ENCODE data around the gene AGTRAP. TPM values are rescaled to one million over a fixed set of nuclear protein-coding genes. Genes with fewer than 3 reads are reported as not detected.

Gene AGTRAP
- total and polyA plus RNA-seq, 2 donors (not counting 3 experiments of a cell fraction or from before 2014, with no cell fraction given) = 41.6 to 101 TPM

- TF ChIP-seq FOS (IDR thresholded peaks at IDR 0.05; ENCODE audit: borderline replicate concordance, insufficient read depth, low read length) = no peak
- no peak for TF ChIP-seq GATA2 (IDR thresholded peaks at IDR 0.05; ENCODE audit: insufficient read depth, insufficient read length, low read depth, low read length)
- no peak for TF ChIP-seq MAX (IDR thresholded peaks at IDR 0.05; ENCODE audit: insufficient read depth, insufficient read length)
- TF ChIP-seq POLR2A (IDR thresholded peaks at IDR 0.05; ENCODE audit: low read depth, low read length) = no peak
- TF ChIP-seq CTCF (IDR thresholded peaks at IDR 0.05; ENCODE audit: extremely low read depth in 1 of 2, insufficient read depth in 1 of 2, low read depth in 1 of 2, low read length in 2 of 2) = no peak
- TF ChIP-seq POLR2AphosphoS5 (IDR thresholded peaks at IDR 0.05; ENCODE audit: insufficient read depth, low read depth, low read length) = no peak
- no peak for TF ChIP-seq MYC (IDR thresholded peaks at IDR 0.05; ENCODE audit: low read depth, low read length)
- no peak for TF ChIP-seq EZH2 (IDR thresholded peaks at IDR 0.05; ENCODE audit: borderline replicate concordance, low read depth, low read length, severe bottlenecking)
- TF ChIP-seq JUN (IDR thresholded peaks at IDR 0.05; ENCODE audit: borderline replicate concordance, insufficient read depth, insufficient read length, low read depth) = no peak
- CTCF ChIA-PET = interaction anchor here (1.7 kb wide), 1 partner anchor 10 kb away, joined by 5 read pairs; no protein-coding TSS in a partner anchor
- Histone ChIP-seq H3K4me1 (ENCODE audit: control insufficient read depth, extremely low read depth, insufficient read depth, low read length) (peaks cover 35% of the 10 kb centered on the region), H3K9ac (replicated peaks; ENCODE audit: extremely low read depth, insufficient read depth, low read length) (no peak overlapping the region), H2AFZ (ENCODE audit: low read depth, low read length) (no peak overlapping the region), H3K9me1 (replicated peaks; ENCODE audit: control insufficient read depth, extremely low read depth, insufficient read depth, low read length) (no peaks in the 10 kb centered on the region), H4K20me1 (replicated peaks; ENCODE audit: control insufficient read depth, extremely low read depth, insufficient read depth, low read length) (no peaks in the 10 kb centered on the region), H3K4me2 (ENCODE audit: insufficient read depth, low read length) (no peak overlapping the region), H3K4me3 (replicated peaks in 1 of 3; ENCODE audit: insufficient read depth in 1 of 3, low read depth in 1 of 3, low read length in 3 of 3) (no peak overlapping the region), H3K9me3 (replicated peaks; ENCODE audit: control insufficient read depth, insufficient read depth, low read length) (no peaks in the 10 kb centered on the region), H3K27me3 (ENCODE audit: control insufficient read depth in 2 of 2, insufficient read depth in 2 of 2, low read length in 2 of 2) (no peaks in the 10 kb centered on the region), H3K79me2 (ENCODE audit: control insufficient read depth, insufficient read depth, low read length) (no peaks in the 10 kb centered on the region), H3K36me3 (ENCODE audit: control insufficient read depth in 2 of 2, extremely low read depth in 1 of 2, insufficient read depth in 2 of 2, low read length in 2 of 2) (peaks cover 6 to 36% of the 10 kb centered on the region in 2 experiments), H3K27ac (ENCODE audit: insufficient read depth, low read depth, low read length) (no peak overlapping the region)
- POLR2A ChIA-PET = interaction anchor here (0.9 kb wide), 1 partner anchor 114 kb away, joined by 3 read pairs; no protein-coding TSS in a partner anchor
- dilution Hi-C loops (cut with MboI; ENCODE audit: extremely low pct_ligation_motif_present, low sequenced_read_pairs) = no loop called here
- FAIRE-seq (no peak), DNase-seq (ENCODE audit: low read depth, low spot score) (no peak)
- BruUV-seq (replicated peaks) = no TSS peak
- intact Hi-C loops (cut with micrococcal nuclease) = no loop called here
Measured at GRCh38 chr1:11795238-11795890, 59.4 kb downstream of the AGTRAP start.
